ENCODE measurements around the gene JAM2.

The JAM2 gene

GRCh38 chr21:25643486-25643885, 4.4 kb downstream of the JAM2 start:
- Histone ChIP-seq H3K36me3 (ENCODE audit: control insufficient read depth in 2 of 2, insufficient read depth in 2 of 2, low read length in 2 of 2) (no peaks in the 10 kb centered on the region), H3K9me3 (ENCODE audit: control insufficient read depth in 2 of 2, low read length in 2 of 2) (no peaks in the 10 kb centered on the region), H3K27me3 (ENCODE audit: control insufficient read depth in 2 of 2, insufficient read depth in 2 of 2, low read length in 2 of 2) (peaks cover 0 to 11% of the 10 kb centered on the region in 2 donors), H3K27ac (ENCODE audit: low read depth in 2 of 2, low read length in 2 of 2) (no peak overlapping the region), H3K4me3 (ENCODE audit: low read length in 2 of 2) (no peak overlapping the region), H3K9ac (ENCODE audit: low read depth in 1 of 2, low read length in 2 of 2) (no peak overlapping the region), H3K4me1 (ENCODE audit: control insufficient read depth in 2 of 2, insufficient read depth in 2 of 2, low read length in 2 of 2) (peaks cover 0 to 2% of the 10 kb centered on the region in 2 donors)

- Histone ChIP-seq H3K4me3 (ENCODE audit: low read length in 2 of 2) (no peak overlapping the region), H3K9ac (ENCODE audit: low read depth in 1 of 2, low read length in 2 of 2) (no peak overlapping the region), H3K9me3 (ENCODE audit: control insufficient read depth in 2 of 2, low read length in 2 of 2) (no peaks in the 10 kb centered on the region), H3K4me1 (ENCODE audit: control insufficient read depth in 2 of 2, insufficient read depth in 2 of 2, low read length in 2 of 2) (no peaks in the 10 kb centered on the region), H3K36me3 (ENCODE audit: control insufficient read depth in 2 of 2, insufficient read depth in 2 of 2, low read length in 2 of 2) (no peaks in the 10 kb centered on the region), H3K27me3 (ENCODE audit: control insufficient read depth in 2 of 2, insufficient read depth in 2 of 2, low read length in 2 of 2) (peaks cover 0 to 4% of the 10 kb centered on the region in 2 donors), H3K27ac (ENCODE audit: low read depth in 2 of 2, low read length in 2 of 2) (no peak overlapping the region)
Observed at GRCh38 chr21:25646474-25646873, 7.4 kb downstream of the JAM2 start.

- Histone ChIP-seq H3K4me3 (ENCODE audit: low read length in 2 of 2) (no peak overlapping the region), H3K36me3 (ENCODE audit: control insufficient read depth in 2 of 2, insufficient read depth in 2 of 2, low read length in 2 of 2) (no peaks in the 10 kb centered on the region), H3K9me3 (ENCODE audit: control insufficient read depth in 2 of 2, low read length in 2 of 2) (no peaks in the 10 kb centered on the region), H3K27ac (ENCODE audit: low read depth in 2 of 2, low read length in 2 of 2) (no peak overlapping the region), H3K27me3 (ENCODE audit: control insufficient read depth in 2 of 2, insufficient read depth in 2 of 2, low read length in 2 of 2) (no peaks in the 10 kb centered on the region), H3K4me1 (ENCODE audit: control insufficient read depth in 2 of 2, insufficient read depth in 2 of 2, low read length in 2 of 2) (no peaks in the 10 kb centered on the region), H3K9ac (ENCODE audit: low read depth in 1 of 2, low read length in 2 of 2) (no peak overlapping the region)
Observed at GRCh38 chr21:25647647-25648046, 8.6 kb downstream of the JAM2 start.

GRCh38 chr21:25649146-25649545, 10.1 kb downstream of the JAM2 start:
- no peak overlapping the region for H3K27ac ChIP-seq (ENCODE audit: low read depth in 2 of 2, low read length in 2 of 2)
- no peaks in the 10 kb centered on the region for H3K27me3 ChIP-seq (ENCODE audit: control insufficient read depth in 2 of 2, insufficient read depth in 2 of 2, low read length in 2 of 2)
- no peak overlapping the region for H3K9ac ChIP-seq (ENCODE audit: low read depth in 1 of 2, low read length in 2 of 2)
- no peaks in the 10 kb centered on the region for H3K4me1 ChIP-seq (ENCODE audit: control insufficient read depth in 2 of 2, insufficient read depth in 2 of 2, low read length in 2 of 2)
- H3K9me3 ChIP-seq (ENCODE audit: control insufficient read depth in 2 of 2, low read length in 2 of 2), result no peaks in the 10 kb centered on the region
- H3K36me3 ChIP-seq (ENCODE audit: control insufficient read depth in 2 of 2, insufficient read depth in 2 of 2, low read length in 2 of 2), result no peaks in the 10 kb centered on the region
- H3K4me3 ChIP-seq (ENCODE audit: low read length in 2 of 2), result no peak overlapping the region

GRCh38 chr21:25656412-25656811, 17.4 kb downstream of the JAM2 start:
- H3K27me3 ChIP-seq (ENCODE audit: control insufficient read depth in 2 of 2, insufficient read depth in 2 of 2, low read length in 2 of 2), result no peaks in the 10 kb centered on the region

GRCh38 chr21:25657140-25657539, 18.1 kb downstream of the JAM2 start:
- Histone ChIP-seq H3K9ac (ENCODE audit: low read depth in 1 of 2, low read length in 2 of 2) (no peak overlapping the region), H3K4me1 (ENCODE audit: control insufficient read depth in 2 of 2, insufficient read depth in 2 of 2, low read length in 2 of 2) (no peaks in the 10 kb centered on the region), H3K36me3 (ENCODE audit: control insufficient read depth in 2 of 2, insufficient read depth in 2 of 2, low read length in 2 of 2) (no peaks in the 10 kb centered on the region), H3K4me3 (ENCODE audit: low read length in 2 of 2) (no peak overlapping the region), H3K27ac (ENCODE audit: low read depth in 2 of 2, low read length in 2 of 2) (no peak overlapping the region), H3K27me3 (ENCODE audit: control insufficient read depth in 2 of 2, insufficient read depth in 2 of 2, low read length in 2 of 2) (no peaks in the 10 kb centered on the region), H3K9me3 (ENCODE audit: control insufficient read depth in 2 of 2, low read length in 2 of 2) (no peaks in the 10 kb centered on the region)

More at GRCh38 chr21:25656412-25656811, 17.4 kb downstream of the JAM2 start:
- Histone ChIP-seq H3K4me1 (ENCODE audit: control insufficient read depth in 2 of 2, insufficient read depth in 2 of 2, low read length in 2 of 2) (no peaks in the 10 kb centered on the region), H3K4me3 (ENCODE audit: low read length in 2 of 2) (no peak overlapping the region), H3K9ac (ENCODE audit: low read depth in 1 of 2, low read length in 2 of 2) (no peak overlapping the region), H3K36me3 (ENCODE audit: control insufficient read depth in 2 of 2, insufficient read depth in 2 of 2, low read length in 2 of 2) (no peaks in the 10 kb centered on the region), H3K27ac (ENCODE audit: low read depth in 2 of 2, low read length in 2 of 2) (no peak overlapping the region), H3K9me3 (ENCODE audit: control insufficient read depth in 2 of 2, low read length in 2 of 2) (no peaks in the 10 kb centered on the region)

- H3K4me1 ChIP-seq (ENCODE audit: control insufficient read depth in 2 of 2, insufficient read depth in 2 of 2, low read length in 2 of 2), result no peaks in the 10 kb centered on the region
- no peak overlapping the region for H3K27ac ChIP-seq (ENCODE audit: low read depth in 2 of 2, low read length in 2 of 2)
- H3K9ac ChIP-seq (ENCODE audit: low read depth in 1 of 2, low read length in 2 of 2), result no peak overlapping the region
- H3K9me3 ChIP-seq (ENCODE audit: control insufficient read depth in 2 of 2, low read length in 2 of 2), result no peaks in the 10 kb centered on the region
- H3K27me3 ChIP-seq (ENCODE audit: control insufficient read depth in 2 of 2, insufficient read depth in 2 of 2, low read length in 2 of 2), result no peaks in the 10 kb centered on the region
- no peaks in the 10 kb centered on the region for H3K36me3 ChIP-seq (ENCODE audit: control insufficient read depth in 2 of 2, insufficient read depth in 2 of 2, low read length in 2 of 2)
- no peak overlapping the region for H3K4me3 ChIP-seq (ENCODE audit: low read length in 2 of 2)
Observed at GRCh38 chr21:25658427-25659035, 19.5 kb downstream of the JAM2 start.

- H3K36me3 ChIP-seq (ENCODE audit: control insufficient read depth in 2 of 2, insufficient read depth in 2 of 2, low read length in 2 of 2), result no peaks in the 10 kb centered on the region
Observed at GRCh38 chr21:25660233-25660632, 21.2 kb downstream of the JAM2 start.

GRCh38 chr21:25664491-25664931, 25.5 kb downstream of the JAM2 start:
- Histone ChIP-seq H3K4me1 (ENCODE audit: control insufficient read depth in 2 of 2, insufficient read depth in 2 of 2, low read length in 2 of 2) (no peaks in the 10 kb centered on the region), H3K4me3 (ENCODE audit: low read length in 2 of 2) (no peak overlapping the region), H3K9me3 (ENCODE audit: control insufficient read depth in 2 of 2, low read length in 2 of 2) (no peaks in the 10 kb centered on the region), H3K27ac (ENCODE audit: low read depth in 2 of 2, low read length in 2 of 2) (no peak overlapping the region), H3K27me3 (ENCODE audit: control insufficient read depth in 2 of 2, insufficient read depth in 2 of 2, low read length in 2 of 2) (no peaks in the 10 kb centered on the region), H3K9ac (ENCODE audit: low read depth in 1 of 2, low read length in 2 of 2) (no peak overlapping the region), H3K36me3 (ENCODE audit: control insufficient read depth in 2 of 2, insufficient read depth in 2 of 2, low read length in 2 of 2) (no peaks in the 10 kb centered on the region)

More at GRCh38 chr21:25660233-25660632, 21.2 kb downstream of the JAM2 start:
- Histone ChIP-seq H3K9me3 (ENCODE audit: control insufficient read depth in 2 of 2, low read length in 2 of 2) (no peaks in the 10 kb centered on the region), H3K27ac (ENCODE audit: low read depth in 2 of 2, low read length in 2 of 2) (no peak overlapping the region), H3K4me3 (ENCODE audit: low read length in 2 of 2) (no peak overlapping the region), H3K9ac (ENCODE audit: low read depth in 1 of 2, low read length in 2 of 2) (no peak overlapping the region), H3K27me3 (ENCODE audit: control insufficient read depth in 2 of 2, insufficient read depth in 2 of 2, low read length in 2 of 2) (no peaks in the 10 kb centered on the region), H3K4me1 (ENCODE audit: control insufficient read depth in 2 of 2, insufficient read depth in 2 of 2, low read length in 2 of 2) (no peaks in the 10 kb centered on the region)

GRCh38 chr21:25670726-25671125, 31.7 kb downstream of the JAM2 start:
- H3K4me3 ChIP-seq (ENCODE audit: low read length in 2 of 2), result no peak overlapping the region
- no peak overlapping the region for H3K27ac ChIP-seq (ENCODE audit: low read depth in 2 of 2, low read length in 2 of 2)
- H3K36me3 ChIP-seq (ENCODE audit: control insufficient read depth in 2 of 2, insufficient read depth in 2 of 2, low read length in 2 of 2), result no peaks in the 10 kb centered on the region

More at GRCh38 chr21:25670726-25671125, 31.7 kb downstream of the JAM2 start:
- Histone ChIP-seq H3K9me3 (ENCODE audit: control insufficient read depth in 2 of 2, low read length in 2 of 2) (no peaks in the 10 kb centered on the region), H3K9ac (ENCODE audit: low read depth in 1 of 2, low read length in 2 of 2) (no peak overlapping the region), H3K4me1 (ENCODE audit: control insufficient read depth in 2 of 2, insufficient read depth in 2 of 2, low read length in 2 of 2) (no peaks in the 10 kb centered on the region), H3K27me3 (ENCODE audit: control insufficient read depth in 2 of 2, insufficient read depth in 2 of 2, low read length in 2 of 2) (no peaks in the 10 kb centered on the region)

Measured in mucosa of rectum (tissue), 2 donors.